Mononuclear cell (primary cell): ENCODE data around the gene SLC15A1. TPM values are rescaled to one million over a fixed set of nuclear protein-coding genes. Genes with fewer than 3 reads are reported as not detected.
"Not testable (repeated sequence)": the region's sequence is repeated elsewhere in the genome, so short reads cannot be mapped to it uniquely, and the experiment has no call there.

Experiments
- H3K27me3 ChIP-seq: 2 replicates; pipeline ENCODE4 v1.6.0; 2011; ENCODE audit warnings: low read length, control low read depth; ENCODE audit not compliant: insufficient read depth
- H3K4me1 ChIP-seq: 2 replicates; pipeline ENCODE4 v1.5.1; 2011; ENCODE audit warnings: mild to moderate bottlenecking, low read length, control low read depth; ENCODE audit not compliant: insufficient read depth
- H3K4me3 ChIP-seq: 2 replicates; pipeline ENCODE4 v1.5.1; 2011; ENCODE audit warnings: mild to moderate bottlenecking, low read length, moderate library complexity
- H3K9me3 ChIP-seq: 2 replicates; pipeline ENCODE4 v1.5.1; 2011; ENCODE audit warnings: low read depth, mild to moderate bottlenecking, control low read depth, low read length
- total RNA-seq: library from RNA; depleted of rRNA; stranded (reverse); fragments of >200 nt; gene quantifications from one replicate; pipeline ENCODE4 v1.2.3, GENCODE V29; 2012

Gene SLC15A1
- total RNA-seq, 1 donor: not detected

GRCh38 chr13:98652276-98652675 lies 100.2 kb downstream of the SLC15A1 start:
- H3K4me1 ChIP-seq: peaks cover 22% of the 10 kb centered on the region
- H3K27me3 ChIP-seq: no peaks in the 10 kb centered on the region
- H3K4me3 ChIP-seq: no peak overlapping the region
- H3K9me3 ChIP-seq: no peaks in the 10 kb centered on the region

- Histone ChIP-seq H3K4me3 (no peak overlapping the region), H3K4me1 (peaks cover 22% of the 10 kb centered on the region)
These were observed 100.7 kb downstream of the SLC15A1 start for GRCh38 chr13:98651744-98652143.

GRCh38 chr13:98650396-98651107 lies 101.9 kb downstream of the SLC15A1 start:
- peaks cover 3% of the 10 kb centered on the region for H3K27me3 ChIP-seq

More at GRCh38 chr13:98651744-98652143, 100.7 kb downstream of the SLC15A1 start:
- Histone ChIP-seq H3K27me3 (no peaks in the 10 kb centered on the region), H3K9me3 (no peaks in the 10 kb centered on the region)

GRCh38 chr13:98649861-98650260 lies 102.6 kb downstream of the SLC15A1 start:
- Histone ChIP-seq H3K9me3 (no peaks in the 10 kb centered on the region), H3K27me3 (peaks cover 3% of the 10 kb centered on the region), H3K4me1 (peaks cover 22% of the 10 kb centered on the region), H3K4me3 (no peak overlapping the region)

More at GRCh38 chr13:98650396-98651107, 101.9 kb downstream of the SLC15A1 start:
- no peak overlapping the region for H3K4me3 ChIP-seq
- H3K4me1 ChIP-seq: peaks cover 22% of the 10 kb centered on the region
- H3K9me3 ChIP-seq: no peaks in the 10 kb centered on the region

GRCh38 chr13:98648686-98649085 lies 103.8 kb downstream of the SLC15A1 start:
- Histone ChIP-seq H3K27me3 (peaks cover 3% of the 10 kb centered on the region), H3K4me3 (no peak overlapping the region), H3K9me3 (no peaks in the 10 kb centered on the region), H3K4me1 (peaks cover 22% of the 10 kb centered on the region)

GRCh38 chr13:98648141-98648540 lies 104.3 kb downstream of the SLC15A1 start:
- H3K9me3 ChIP-seq: no peaks in the 10 kb centered on the region
- H3K4me3 ChIP-seq: no peak overlapping the region
- H3K4me1 ChIP-seq: peaks cover 22% of the 10 kb centered on the region
- H3K27me3 ChIP-seq: peaks cover 3% of the 10 kb centered on the region

GRCh38 chr13:98647121-98647520 lies 105.4 kb downstream of the SLC15A1 start:
- Histone ChIP-seq H3K4me1 (peaks cover 22% of the 10 kb centered on the region), H3K9me3 (no peaks in the 10 kb centered on the region), H3K27me3 (peaks cover 3% of the 10 kb centered on the region), H3K4me3 (no peak overlapping the region)

GRCh38 chr13:98643479-98643878 lies 109.0 kb downstream of the SLC15A1 start:
- Histone ChIP-seq H3K27me3 (peaks cover 3% of the 10 kb centered on the region), H3K4me3 (no peak overlapping the region), H3K4me1 (no peaks in the 10 kb centered on the region), H3K9me3 (no peaks in the 10 kb centered on the region)

- no peaks in the 10 kb centered on the region for H3K9me3 ChIP-seq
- H3K4me3 ChIP-seq: no peak overlapping the region
These were observed 111.4 kb downstream of the SLC15A1 start for GRCh38 chr13:98641075-98641474.

GRCh38 chr13:98639785-98640184 lies 112.7 kb downstream of the SLC15A1 start:
- H3K4me1 ChIP-seq, H3K27me3 ChIP-seq, H3K9me3 ChIP-seq, H3K4me3 ChIP-seq: not testable (repeated sequence)

More at GRCh38 chr13:98641075-98641474, 111.4 kb downstream of the SLC15A1 start:
- H3K27me3 ChIP-seq: peaks cover 2% of the 10 kb centered on the region
- H3K4me1 ChIP-seq: no peaks in the 10 kb centered on the region

- not testable (repeated sequence) for H3K27me3 ChIP-seq, H3K9me3 ChIP-seq, H3K4me1 ChIP-seq, H3K4me3 ChIP-seq
These were observed 114.1 kb downstream of the SLC15A1 start for GRCh38 chr13:98638352-98638751.

Other genes starting within 250 kb of the SLC15A1 start
- gene STK24, start 175.6 kb downstream of the SLC15A1 start, total RNA-seq: 86.5 TPM
- gene DOCK9, start 225.4 kb upstream of the SLC15A1 start, total RNA-seq: 54.9 TPM